Panc1 (cell line): ENCODE measurements around the gene TTLL7. TPM values are rescaled to one million over a fixed set of nuclear protein-coding genes. Genes with fewer than 3 reads are reported as not detected.

Experiments
- ATAC-seq: fragments of 200-7000 bp; cut with Tn5 transposase; 2 replicates; pipeline ENCODE4 v1.9.1; 2020; ENCODE audit warnings: mild to moderate bottlenecking, moderate library complexity
- BruUV-seq: library from RNA; stranded (reverse); fragments of 400-500 nt; replicated peaks from 2 replicates; lab custom pipeline; 2021; lab: Mats Ljungman, UMichigan
- CTCF ChIA-PET: fragments of 300-600 bp; sonication (Branson Sonifier 250); formaldehyde crosslinking; loops from one replicate; lab custom pipeline; 2022; ENCODE audit warnings: antibody characterized with exemption; lab: Charles Lee
- POLR2A ChIA-PET: fragments of 300-600 bp; sonication (Branson Sonifier 250); formaldehyde crosslinking; loops from one replicate; lab custom pipeline; 2022; ENCODE audit warnings: antibody characterized with exemption; lab: Charles Lee
- DNase-seq: peaks from one replicate; pipeline ENCODE4 v3.0.0-alpha.2; 2010; ENCODE audit warnings: low read depth, low spot score
- H3K27ac ChIP-seq: 2 replicates; pipeline ENCODE4 v1.5.1; 2011; ENCODE audit warnings: mild to moderate bottlenecking, low read length, inconsistent platforms
- H3K27me3 ChIP-seq: fragments of 200-500 bp; sonication (Bioruptor generic); 2 replicates; pipeline ENCODE4 v1.6.0; 2014; ENCODE audit warnings: low read length, inconsistent platforms; ENCODE audit not compliant: control insufficient read depth, insufficient read depth
- H3K36me3 ChIP-seq: fragments of 200-500 bp; sonication (Bioruptor generic); 2 replicates; pipeline ENCODE4 v1.5.1; 2014; ENCODE audit warnings: inconsistent platforms, mild to moderate bottlenecking, low read length, moderate library complexity; ENCODE audit not compliant: control insufficient read depth, insufficient read depth
- H3K4me1 ChIP-seq: 2 replicates; pipeline ENCODE4 v1.5.1; 2011; ENCODE audit warnings: inconsistent platforms, mild to moderate bottlenecking, low read length, moderate library complexity; ENCODE audit not compliant: control insufficient read depth, insufficient read depth
- H3K4me3 ChIP-seq, 2 experiments: 2 replicates each; pipeline ENCODE4 v1.5.1; 2011 to 2012; ENCODE audit warnings: low read depth in 2 of 2, low read length in 2 of 2, mild to moderate bottlenecking in 2 of 2, inconsistent platforms in 1 of 2, moderate library complexity in 1 of 2
- H3K9me3 ChIP-seq: fragments of 200-500 bp; sonication (Bioruptor generic); 2 replicates; pipeline ENCODE4 v1.5.1; 2014; ENCODE audit warnings: low read depth, mild to moderate bottlenecking, inconsistent platforms, low read length, moderate library complexity; ENCODE audit not compliant: control insufficient read depth, insufficient read depth
- POLR2AphosphoS5 ChIP-seq: IDR thresholded peaks from 2 replicates; pipeline ENCODE4 v1.6.1; 2012; ENCODE audit warnings: mild to moderate bottlenecking, low read depth, low read length, moderate library complexity
- REST ChIP-seq, 2 experiments: IDR thresholded peaks; 2 replicates each; pipeline ENCODE4 v1.6.1; 2011 to 2012; ENCODE audit warnings: low read depth in 2 of 2, control low read depth in 1 of 2, low read length in 1 of 2, mild to moderate bottlenecking in 1 of 2, moderate library complexity in 1 of 2; ENCODE audit not compliant: insufficient read depth in 1 of 2
- SIN3A ChIP-seq: IDR thresholded peaks from 2 replicates; pipeline ENCODE4 v1.6.1; 2012; ENCODE audit warnings: low read depth, mild to moderate bottlenecking, low read length, moderate library complexity, borderline replicate concordance; ENCODE audit not compliant: insufficient read depth
- TCF7L2 ChIP-seq: IDR thresholded peaks from 2 replicates; pipeline ENCODE4 v1.6.1; 2011; ENCODE audit warnings: mild to moderate bottlenecking, low read depth, low read length, inconsistent platforms
- in situ Hi-C: cut with HindIII; loops from 2 replicates; pipeline ENCODE4 v1.10.0; 2016; ENCODE audit warnings: low sequenced_read_pairs, low pct_unique_long_range_greater_than_20kb
- intact Hi-C: fragments of 100-400 bp; cut with micrococcal nuclease; formaldehyde crosslinking; loops from one replicate; pipeline ENCODE4 v1.10.0; 2022; ENCODE audit not compliant: unreplicated experiment
- total RNA-seq: library from RNA; stranded (reverse); gene quantifications from one replicate; pipeline ENCODE4 v1.2.1, GENCODE V29; 2021; ENCODE audit not compliant: unreplicated experiment
- TF ChIP-seq, protein P1 (sequence below): fragments of 450-650 bp; IDR thresholded peaks from 2 replicates; pipeline ENCODE4 v1.5.1; 2017; ENCODE audit warnings: mild to moderate bottlenecking

TTLL7 gene
- total RNA-seq, 1 experiment from 2014 or later = 31.4 TPM

DNA sequence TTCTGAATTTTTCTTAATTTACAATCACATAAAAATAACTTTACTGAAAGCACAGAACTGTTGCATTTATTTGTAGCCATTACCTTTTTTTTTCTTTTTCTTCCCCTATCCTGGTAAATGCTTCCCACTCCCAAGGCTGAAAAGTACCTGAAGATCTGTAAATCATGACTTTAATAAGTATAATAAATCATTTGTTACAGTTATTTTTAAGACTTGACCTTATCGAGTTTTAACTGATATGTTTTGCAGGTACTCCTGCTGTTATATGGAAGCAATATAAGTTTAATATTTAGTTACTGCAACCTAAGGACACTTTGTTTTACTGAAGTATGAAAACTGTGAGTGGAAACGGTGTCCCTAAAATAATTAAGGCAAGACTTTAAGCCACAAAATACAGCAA, 142.6 kb downstream of the TTLL7 start:
- intact Hi-C loops (no loop called here), in situ Hi-C loops (no loop called here)
- ChIA-PET CTCF (no interaction called here), POLR2A (no interaction called here)
- no peak overlapping the region for H3K4me3 ChIP-seq
- no peaks in the 10 kb centered on the region for H3K36me3 ChIP-seq
- peaks cover 34% of the 10 kb centered on the region; the same call in 1 of the 2 replicates for H3K27me3 ChIP-seq
- no TSS peak for BruUV-seq
- ATAC-seq = no peak
- no peaks in the 10 kb centered on the region for H3K9me3 ChIP-seq
- peaks cover 5% of the 10 kb centered on the region for H3K4me1 ChIP-seq
- no peak for DNase-seq
- TF ChIP-seq, protein P1, sequence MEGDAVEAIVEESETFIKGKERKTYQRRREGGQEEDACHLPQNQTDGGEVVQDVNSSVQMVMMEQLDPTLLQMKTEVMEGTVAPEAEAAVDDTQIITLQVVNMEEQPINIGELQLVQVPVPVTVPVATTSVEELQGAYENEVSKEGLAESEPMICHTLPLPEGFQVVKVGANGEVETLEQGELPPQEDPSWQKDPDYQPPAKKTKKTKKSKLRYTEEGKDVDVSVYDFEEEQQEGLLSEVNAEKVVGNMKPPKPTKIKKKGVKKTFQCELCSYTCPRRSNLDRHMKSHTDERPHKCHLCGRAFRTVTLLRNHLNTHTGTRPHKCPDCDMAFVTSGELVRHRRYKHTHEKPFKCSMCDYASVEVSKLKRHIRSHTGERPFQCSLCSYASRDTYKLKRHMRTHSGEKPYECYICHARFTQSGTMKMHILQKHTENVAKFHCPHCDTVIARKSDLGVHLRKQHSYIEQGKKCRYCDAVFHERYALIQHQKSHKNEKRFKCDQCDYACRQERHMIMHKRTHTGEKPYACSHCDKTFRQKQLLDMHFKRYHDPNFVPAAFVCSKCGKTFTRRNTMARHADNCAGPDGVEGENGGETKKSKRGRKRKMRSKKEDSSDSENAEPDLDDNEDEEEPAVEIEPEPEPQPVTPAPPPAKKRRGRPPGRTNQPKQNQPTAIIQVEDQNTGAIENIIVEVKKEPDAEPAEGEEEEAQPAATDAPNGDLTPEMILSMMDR = no peak
- TF ChIP-seq REST (IDR thresholded peaks at IDR 0.05; ENCODE audit: insufficient read depth in 1 of 2, low read depth in 2 of 2, low read length in 1 of 2) = no peak
- TF ChIP-seq TCF7L2 = no peak
- TF ChIP-seq SIN3A = no peak
- TF ChIP-seq POLR2AphosphoS5 = no peak
- H3K27ac ChIP-seq = no peak overlapping the region

DNA sequence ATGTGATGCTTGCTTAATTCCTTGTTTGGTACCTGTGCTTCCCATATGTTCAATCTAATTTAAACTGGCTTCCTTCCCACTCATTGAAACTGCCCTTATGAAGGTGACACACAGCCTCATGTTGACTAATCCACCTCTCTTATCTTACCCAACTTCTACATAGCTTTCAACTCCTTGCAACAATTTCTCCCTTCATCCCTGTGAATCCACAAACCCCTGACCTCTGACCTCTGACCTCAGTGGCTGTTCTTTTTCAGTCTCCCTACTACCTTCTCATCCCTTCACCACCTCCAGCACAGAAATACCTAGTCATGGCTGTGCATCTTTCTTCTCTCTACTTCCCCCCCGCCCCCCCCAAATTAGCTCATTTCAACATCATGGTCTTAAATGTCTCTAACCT, 144.5 kb downstream of the TTLL7 start:
- Histone ChIP-seq H3K4me1 (no peaks in the 10 kb centered on the region), H3K27me3 (peaks cover 33% of the 10 kb centered on the region; the same call in 1 of the 2 replicates), H3K36me3 (no peaks in the 10 kb centered on the region), H3K9me3 (no peaks in the 10 kb centered on the region), H3K27ac (no peak overlapping the region), H3K4me3 (no peak overlapping the region)
- ChIA-PET CTCF (interaction anchor here (0.9 kb wide), 1 partner anchor 17 kb away, joined by 5 read pairs; no protein-coding TSS in a partner anchor), POLR2A (interaction anchor here (0.6 kb wide), 1 partner anchor 230 kb away, joined by 3 read pairs; no protein-coding TSS in a partner anchor)
- DNase-seq (no peak), ATAC-seq (no peak)
- in situ Hi-C loops (no loop called here), intact Hi-C loops (no loop called here)
- no peak for TF ChIP-seq POLR2AphosphoS5
- no peak for TF ChIP-seq REST (IDR thresholded peaks at IDR 0.05; ENCODE audit: insufficient read depth in 1 of 2, low read depth in 2 of 2, low read length in 1 of 2)
- no peak for TF ChIP-seq SIN3A
- no peak for TF ChIP-seq TCF7L2
- TF ChIP-seq, protein P1 = no peak
- BruUV-seq = no TSS peak
